Measurements from ENCODE around the gene LDLRAD2.

DNA sequence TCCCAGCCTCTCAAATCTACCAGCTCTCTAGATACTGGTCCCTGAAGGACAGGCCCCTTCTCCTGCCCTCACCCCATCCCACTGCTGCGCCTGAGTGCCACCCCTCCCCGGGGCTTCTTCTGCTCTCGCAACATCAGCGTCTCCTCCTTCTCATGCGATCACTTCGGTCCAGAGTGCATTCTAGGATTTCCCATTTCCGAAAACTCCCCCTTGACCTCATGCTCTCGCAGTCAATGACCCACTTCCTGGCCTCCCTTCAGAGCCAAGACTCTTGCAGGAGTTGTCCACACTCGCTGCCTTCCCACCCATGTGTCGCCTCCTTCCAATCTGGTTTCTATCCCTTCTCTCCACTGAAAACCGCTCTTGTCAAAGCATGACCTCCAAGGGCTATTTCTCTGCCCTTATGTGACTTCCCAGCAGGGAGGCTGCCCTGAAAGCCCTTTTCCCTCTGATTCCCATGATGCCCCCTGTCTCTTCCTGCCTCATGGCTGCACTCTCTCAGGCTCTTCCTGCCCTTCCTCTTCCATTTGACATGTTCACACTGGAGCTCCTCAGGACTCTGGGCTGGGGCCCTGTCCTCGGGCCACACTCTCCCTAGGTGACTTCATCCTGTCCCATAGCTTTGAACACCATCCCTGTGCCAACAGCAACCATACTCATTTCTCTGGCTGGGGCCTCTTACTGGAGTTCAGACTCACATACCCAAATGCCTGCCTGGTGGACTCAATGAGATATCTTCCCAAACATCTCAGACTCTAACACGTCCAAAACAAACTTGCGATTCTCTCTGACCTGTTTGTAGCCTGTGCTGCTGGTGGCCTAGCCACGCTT, 46.0 kb downstream of the LDLRAD2 start:
- TF ChIP-seq, protein P1, sequence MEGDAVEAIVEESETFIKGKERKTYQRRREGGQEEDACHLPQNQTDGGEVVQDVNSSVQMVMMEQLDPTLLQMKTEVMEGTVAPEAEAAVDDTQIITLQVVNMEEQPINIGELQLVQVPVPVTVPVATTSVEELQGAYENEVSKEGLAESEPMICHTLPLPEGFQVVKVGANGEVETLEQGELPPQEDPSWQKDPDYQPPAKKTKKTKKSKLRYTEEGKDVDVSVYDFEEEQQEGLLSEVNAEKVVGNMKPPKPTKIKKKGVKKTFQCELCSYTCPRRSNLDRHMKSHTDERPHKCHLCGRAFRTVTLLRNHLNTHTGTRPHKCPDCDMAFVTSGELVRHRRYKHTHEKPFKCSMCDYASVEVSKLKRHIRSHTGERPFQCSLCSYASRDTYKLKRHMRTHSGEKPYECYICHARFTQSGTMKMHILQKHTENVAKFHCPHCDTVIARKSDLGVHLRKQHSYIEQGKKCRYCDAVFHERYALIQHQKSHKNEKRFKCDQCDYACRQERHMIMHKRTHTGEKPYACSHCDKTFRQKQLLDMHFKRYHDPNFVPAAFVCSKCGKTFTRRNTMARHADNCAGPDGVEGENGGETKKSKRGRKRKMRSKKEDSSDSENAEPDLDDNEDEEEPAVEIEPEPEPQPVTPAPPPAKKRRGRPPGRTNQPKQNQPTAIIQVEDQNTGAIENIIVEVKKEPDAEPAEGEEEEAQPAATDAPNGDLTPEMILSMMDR (IDR thresholded peaks at IDR 0.05; ENCODE audit: low read length) = no peak
- TF ChIP-seq EZH2 (optimal IDR thresholded peaks at IDR 0.05; ENCODE audit: low read depth, low read length) (no peak), EZH2phosphoT487 (IDR thresholded peaks at IDR 0.05; ENCODE audit: low read length) (no peak)

Data from MM.1S (cell line).